RWPE1 (cell line): Measurements from ENCODE around the gene MIPEP.

Source experiments
- CTCF ChIA-PET: fragments of 350-600 bp; sonication (Branson Sonifier 250); formaldehyde crosslinking; extraction: SDS; loops from one replicate; lab custom pipeline; 2021; lab: Yijun Ruan, JAX
- POLR2A ChIA-PET: fragments of 400-600 bp; formaldehyde crosslinking; extraction: SDS; loops from one replicate; lab custom pipeline; 2020; ENCODE audit warnings: antibody characterized with exemption; ENCODE audit not compliant: low non-redundant PET; lab: Yijun Ruan, JAX
- DNase-seq: peaks from one replicate; pipeline ENCODE4 v3.0.0; 2012; ENCODE audit warnings: low spot score
- H3K27ac ChIP-seq: fragments of 450-650 bp; 2 replicates; pipeline ENCODE4 v1.5.1; 2017
- CTCF ChIP-seq: fragments of 450-650 bp; conservative IDR thresholded peaks from 2 replicates; pipeline ENCODE4 v1.5.1; 2017; ENCODE audit warnings: low read depth, mild to moderate bottlenecking

Gene MIPEP

DNA sequence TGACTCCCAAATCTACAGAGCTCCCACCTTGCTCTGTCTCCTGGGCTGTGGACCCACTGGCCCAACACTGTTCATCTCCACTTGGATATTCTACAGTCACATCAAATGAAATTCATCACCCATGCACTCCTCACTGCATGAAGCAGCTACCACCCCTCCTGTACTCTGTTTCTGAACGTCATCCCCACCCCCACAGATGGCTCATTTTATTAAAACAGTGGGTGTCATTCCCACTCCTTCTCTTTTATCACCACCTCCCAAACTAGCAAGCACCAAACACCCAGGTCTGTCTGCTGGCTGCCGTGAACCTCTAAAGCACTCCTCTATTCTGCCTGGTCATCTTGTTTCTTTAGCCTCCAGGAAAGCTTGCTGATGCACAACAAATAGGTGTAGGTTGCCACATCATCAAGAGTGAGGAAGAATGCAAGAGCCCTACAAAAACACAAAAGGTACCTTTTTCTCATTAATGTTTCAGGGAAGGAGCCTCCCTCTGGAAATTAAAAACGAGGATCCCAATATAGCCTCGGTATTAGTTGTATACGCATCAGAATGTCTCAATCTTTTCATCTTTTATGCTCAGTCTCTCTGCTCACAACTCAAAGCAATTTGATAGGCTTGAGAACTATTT lies 91.8 kb downstream of the MIPEP start:
- CTCF ChIA-PET: no interaction called here
- H3K27ac ChIP-seq: no peak overlapping the region
- DNase-seq: no peak
- POLR2A ChIA-PET: no interaction called here
- no peak for TF ChIP-seq CTCF

GRCh38 chr13:23796551-23796950 lies 92.6 kb downstream of the MIPEP start:
- ChIA-PET CTCF (no interaction called here), POLR2A (no interaction called here)
- TF ChIP-seq CTCF: no peak
- DNase-seq: no peak
- no peak overlapping the region for H3K27ac ChIP-seq

DNA sequence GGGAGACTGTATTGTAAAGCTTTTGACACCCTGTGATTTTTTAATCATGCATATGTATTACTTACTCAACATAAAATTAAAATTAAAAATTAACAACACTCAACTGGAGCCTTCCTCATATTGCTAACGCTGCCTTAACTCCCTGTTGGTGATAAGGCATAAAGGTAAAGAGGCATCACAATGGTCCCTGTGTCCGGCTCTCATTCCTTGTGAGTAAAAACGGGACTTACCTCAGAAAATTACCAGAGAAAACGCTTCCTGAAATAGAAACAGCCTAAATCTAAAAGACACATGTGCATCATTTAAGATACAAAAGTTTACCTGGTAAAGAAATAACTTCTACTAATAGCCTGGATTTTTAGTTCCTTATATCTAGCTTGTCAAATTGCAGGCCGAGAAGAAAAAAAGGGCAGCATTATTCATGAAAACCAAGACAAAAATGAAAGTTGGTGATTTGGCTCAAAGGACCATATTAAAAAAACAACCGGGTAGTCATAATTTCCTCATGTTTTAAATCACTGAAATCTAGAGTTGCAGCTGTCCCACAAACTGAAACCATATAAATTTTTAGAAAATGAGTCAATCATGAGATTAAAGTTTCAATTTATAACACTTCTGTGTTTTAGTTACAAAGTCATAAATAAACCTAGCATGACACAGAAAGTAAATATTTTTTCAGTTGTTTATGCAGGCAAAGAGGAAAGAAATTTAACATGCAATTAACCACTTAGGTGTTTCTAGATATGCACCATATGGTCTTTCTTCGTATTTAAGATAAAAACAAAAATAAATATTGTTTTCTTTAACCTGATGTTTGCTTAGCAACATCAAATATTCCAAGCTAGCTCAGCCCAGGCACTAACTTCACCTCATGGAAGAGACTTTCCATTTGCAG lies 94.7 kb downstream of the MIPEP start:
- ChIA-PET CTCF (no interaction called here), POLR2A (no interaction called here)
- no peak for DNase-seq
- TF ChIP-seq CTCF: no peak
- H3K27ac ChIP-seq: no peak overlapping the region

DNA sequence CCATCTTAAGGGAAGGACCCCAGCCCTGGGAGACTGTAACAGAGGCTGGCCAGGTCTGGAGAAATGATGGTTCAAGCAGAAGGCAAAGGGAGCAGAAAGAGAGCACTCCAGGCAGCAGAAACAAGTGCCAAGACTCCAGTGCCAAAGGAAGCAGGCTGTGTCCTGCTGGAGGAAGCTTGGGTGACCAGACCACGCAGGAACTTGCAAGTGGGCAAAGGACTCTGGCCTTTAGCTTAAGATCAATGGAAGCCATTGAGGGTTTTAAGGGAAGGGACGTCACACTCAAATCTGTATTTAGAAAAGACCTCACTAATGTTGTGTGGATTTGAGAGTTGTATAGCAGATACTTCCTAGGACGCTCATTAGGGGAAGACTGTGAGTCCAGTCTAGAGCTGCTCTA lies 95.5 kb downstream of the MIPEP start:
- no peak for TF ChIP-seq CTCF
- DNase-seq: no peak
- CTCF ChIA-PET: no interaction called here
- H3K27ac ChIP-seq: no peak overlapping the region
- POLR2A ChIA-PET: no interaction called here

GRCh38 chr13:23792680-23793079 lies 96.5 kb downstream of the MIPEP start:
- TF ChIP-seq CTCF: no peak
- DNase-seq: no peak
- no peak overlapping the region for H3K27ac ChIP-seq
- ChIA-PET CTCF (no interaction called here), POLR2A (no interaction called here)

- TF ChIP-seq CTCF: no peak
- no peak for DNase-seq
- POLR2A ChIA-PET: no interaction called here
- no peak overlapping the region for H3K27ac ChIP-seq
- CTCF ChIA-PET: no interaction called here
These were observed 98.5 kb downstream of the MIPEP start for GRCh38 chr13:23790577-23791170.
